ENCODE measurements around the gene SPRYD4.
"Not testable (repeated sequence)": the region's sequence is repeated elsewhere in the genome, so short reads cannot be mapped to it uniquely, and the experiment has no call there.

Gene SPRYD4

GRCh38 chr12:56476972-56477432 lies 8.6 kb downstream of the SPRYD4 start:
- no peak for DNase-seq

- no peak for DNase-seq
Observed at GRCh38 chr12:56477521-56478225, 9.3 kb downstream of the SPRYD4 start.

- no peak for DNase-seq
Observed at GRCh38 chr12:56479625-56480024, 11.2 kb downstream of the SPRYD4 start.

DNA sequence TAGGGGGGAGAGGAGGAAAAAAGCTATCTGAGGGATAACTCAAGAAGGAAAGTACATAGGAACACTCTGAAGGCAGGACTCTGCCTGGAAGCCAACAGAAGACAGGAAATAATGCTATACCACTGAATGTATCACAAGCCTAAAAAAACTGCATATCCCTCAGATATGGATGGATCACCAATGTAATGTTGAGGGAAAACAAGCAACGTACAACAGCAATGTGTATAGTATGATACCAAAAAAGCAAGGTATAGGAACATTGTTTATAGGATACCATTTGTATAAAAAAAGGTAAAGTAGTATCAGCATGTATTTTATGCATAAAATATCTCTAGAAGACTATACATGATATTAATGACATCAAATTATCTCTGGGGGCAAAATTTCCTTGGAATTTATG lies 16.2 kb downstream of the SPRYD4 start:
- no peak for DNase-seq

GRCh38 chr12:56486694-56487093 lies 18.3 kb downstream of the SPRYD4 start:
- no peak for DNase-seq

GRCh38 chr12:56487448-56488040 lies 19.2 kb downstream of the SPRYD4 start:
- DNase-seq, result peak in 3 of 5 donors; percentile 6 to 12 (median 10)

DNA sequence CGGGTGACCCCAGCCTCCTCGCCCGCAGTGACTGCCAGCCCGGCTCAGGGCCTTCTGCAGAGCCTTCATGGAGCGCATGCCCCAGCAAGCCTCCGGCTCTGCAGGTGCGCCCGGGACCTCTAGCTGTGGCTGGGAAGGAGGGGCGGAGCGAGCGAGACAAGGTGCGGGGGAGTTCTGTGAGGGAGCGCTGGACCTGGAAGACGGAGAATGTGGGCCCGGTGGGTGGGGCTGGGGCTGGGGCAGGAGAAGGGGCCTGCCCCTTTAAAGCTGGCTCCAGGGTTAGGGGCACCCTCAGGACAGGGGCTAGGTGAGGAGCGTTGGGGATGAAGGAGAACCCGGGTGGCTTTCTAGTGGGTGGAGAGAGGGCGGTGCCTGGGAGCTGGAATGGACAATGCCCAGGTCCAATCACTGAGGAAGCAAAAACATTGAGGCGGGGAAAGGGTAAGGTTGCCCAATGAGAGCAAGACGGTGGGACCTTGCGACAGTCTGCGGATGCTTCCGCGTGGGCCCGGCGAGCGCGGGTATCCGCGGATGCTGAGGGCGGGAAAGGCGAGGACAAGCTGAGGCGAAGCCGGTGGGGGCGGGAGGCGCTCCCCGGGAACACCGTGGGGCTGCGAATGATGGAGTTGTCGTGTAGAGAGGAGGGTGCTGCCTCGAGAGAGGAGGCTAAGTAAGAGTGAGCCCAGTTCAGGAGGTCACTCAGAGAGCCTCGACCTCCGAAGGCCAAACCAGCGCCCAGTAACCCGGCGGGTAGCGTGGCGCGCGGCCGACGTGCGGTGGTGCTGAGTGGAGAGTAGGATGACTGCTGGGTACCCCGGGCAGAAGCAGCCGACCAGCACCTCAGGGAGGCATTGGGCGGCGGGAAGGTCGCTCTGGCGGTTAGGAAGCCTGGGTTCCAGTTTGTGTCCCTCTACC lies 19.9 kb downstream of the SPRYD4 start, which contains the start of gene GLS2:
GLS2 (minus strand) TSS at position 121 of the 915 bp plus-strand sequence; CDS start at position 78, 43 bp downstream.
- DNase-seq, result peak; percentile 41 to 72 (median 63)

GRCh38 chr12:56490360-56490759 lies 22.0 kb downstream of the SPRYD4 start:
- DNase-seq, result no peak

- DNase-seq, result not testable (repeated sequence)
Observed at GRCh38 chr12:56493409-56494105, 25.2 kb downstream of the SPRYD4 start.

DNA sequence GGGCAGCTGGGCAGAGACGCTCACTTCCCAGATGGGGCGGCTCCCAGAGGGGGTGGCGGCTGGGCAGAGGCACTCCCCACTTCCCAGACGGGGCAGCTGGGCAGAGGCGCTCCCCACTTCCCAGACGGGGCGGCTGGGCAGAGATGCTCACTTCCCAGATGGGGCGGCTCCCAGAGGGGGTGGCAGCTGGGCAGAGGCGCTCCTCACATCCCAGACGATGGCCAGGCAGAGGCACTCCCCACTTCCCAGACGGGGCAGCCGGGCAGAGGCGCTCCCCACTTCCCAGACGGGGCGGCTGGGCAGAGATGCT lies 25.7 kb downstream of the SPRYD4 start:
- DNase-seq, result not testable (repeated sequence)

GRCh38 chr12:56494481-56494880 lies 26.1 kb downstream of the SPRYD4 start:
- not testable (repeated sequence) for DNase-seq

DNA sequence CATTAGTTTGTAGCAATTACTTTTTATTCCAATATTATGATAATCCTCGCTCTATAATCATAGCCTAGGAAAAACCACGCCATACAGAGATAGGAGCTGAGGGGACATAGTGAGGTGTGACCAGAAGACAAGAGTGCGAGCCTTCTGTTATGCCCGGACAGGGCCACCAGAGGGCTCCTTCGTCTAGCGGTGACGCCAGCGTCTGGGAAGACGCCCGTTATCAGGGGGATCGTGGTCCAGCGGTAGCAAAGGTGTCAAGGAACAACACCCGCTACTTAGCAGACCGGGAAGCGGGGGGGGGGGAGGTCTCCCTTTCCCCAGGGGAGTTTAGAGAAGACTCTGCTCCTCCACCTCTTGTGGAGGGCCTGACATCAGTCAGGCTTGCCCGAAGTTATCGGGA lies 28.3 kb downstream of the SPRYD4 start:
- peak in 4 of 5 donors; percentile 14 to 52 (median 25) for DNase-seq

GRCh38 chr12:56498126-56498902 lies 29.9 kb downstream of the SPRYD4 start:
- DNase-seq, result not testable (repeated sequence)

DNA sequence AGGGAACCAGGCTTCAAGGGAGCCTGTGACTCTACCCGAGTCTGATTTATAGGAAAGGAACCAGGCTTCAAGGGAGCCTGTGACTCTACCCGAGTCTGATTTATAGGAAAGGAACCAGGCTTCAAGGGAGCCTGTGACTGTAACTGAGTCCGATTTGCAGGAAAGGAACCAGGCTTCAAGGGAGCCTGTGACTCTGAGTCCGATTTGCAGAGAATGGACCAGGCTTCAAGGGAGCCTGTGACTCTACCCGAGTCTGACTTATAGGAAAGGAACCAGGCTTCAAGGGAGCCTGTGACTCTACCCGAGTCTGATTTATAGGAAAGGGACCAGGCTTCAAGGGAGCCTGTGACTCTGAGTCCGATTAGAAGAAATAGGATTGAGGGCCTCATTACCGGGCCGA lies 31.1 kb downstream of the SPRYD4 start:
- not testable (repeated sequence) for DNase-seq

GRCh38 chr12:56499879-56500278 lies 31.5 kb downstream of the SPRYD4 start:
- DNase-seq, result not testable (repeated sequence)

DNA sequence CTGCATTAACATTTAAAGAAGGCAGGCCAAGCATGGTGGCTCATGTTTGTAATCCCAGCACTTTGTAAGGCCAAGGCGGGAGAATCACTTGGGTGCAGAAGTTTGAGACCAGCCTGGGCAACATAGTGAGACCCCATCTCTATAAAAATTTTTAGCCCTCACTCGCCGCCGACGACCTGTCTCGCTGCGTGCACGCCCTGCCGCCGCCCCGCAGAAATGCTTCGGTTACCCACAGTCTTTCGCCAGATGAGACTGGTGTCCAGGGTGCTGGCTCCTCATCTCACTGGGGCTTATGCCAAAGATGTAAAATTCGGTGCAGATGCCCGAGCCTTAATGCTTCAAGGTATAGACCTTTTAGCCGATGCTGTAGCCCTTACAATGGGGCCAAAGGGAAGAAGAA lies 42.4 kb downstream of the SPRYD4 start:
- DNase-seq, result no peak

DNA sequence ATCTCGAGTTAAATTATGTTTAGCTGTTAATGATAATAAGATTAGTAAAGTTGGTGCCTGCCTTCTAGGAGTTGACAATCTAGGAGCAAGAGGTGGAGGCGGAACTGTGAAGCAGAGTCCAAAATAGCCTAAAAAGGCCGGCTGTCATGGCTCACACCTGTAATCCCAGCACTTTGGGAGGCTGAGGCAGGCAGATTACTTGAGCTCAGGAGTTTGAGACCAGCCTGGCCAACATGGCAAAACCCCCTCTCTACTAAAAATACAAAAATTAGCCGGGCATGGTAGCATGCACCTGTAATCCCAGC lies 45.6 kb downstream of the SPRYD4 start:
- not testable (repeated sequence) for DNase-seq

DNA sequence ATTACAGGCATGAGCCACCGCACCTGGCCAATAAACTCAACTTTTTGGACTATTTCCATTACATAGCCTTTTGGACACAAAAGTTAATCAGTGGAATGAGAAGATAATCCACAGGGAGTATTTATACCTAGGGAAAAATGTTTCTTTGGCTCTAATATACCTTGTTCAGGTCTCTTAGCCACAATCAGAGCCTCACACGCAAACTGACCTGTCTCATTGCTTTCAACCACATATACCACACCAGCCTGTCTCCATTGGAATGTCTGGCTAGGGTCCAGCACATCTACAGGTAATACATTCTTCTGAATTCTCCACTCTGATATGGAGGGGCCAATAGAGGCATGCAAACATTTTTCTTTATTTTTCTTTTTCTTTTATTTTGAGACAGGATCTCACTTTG lies 49.5 kb downstream of the SPRYD4 start:
- no peak for DNase-seq

- DNase-seq, result no peak
Observed at GRCh38 chr12:56518570-56518969, 50.2 kb downstream of the SPRYD4 start.

GRCh38 chr12:56520048-56520447 lies 51.7 kb downstream of the SPRYD4 start:
- no peak for DNase-seq

GRCh38 chr12:56520506-56520905 lies 52.1 kb downstream of the SPRYD4 start:
- DNase-seq, result no peak

DNA sequence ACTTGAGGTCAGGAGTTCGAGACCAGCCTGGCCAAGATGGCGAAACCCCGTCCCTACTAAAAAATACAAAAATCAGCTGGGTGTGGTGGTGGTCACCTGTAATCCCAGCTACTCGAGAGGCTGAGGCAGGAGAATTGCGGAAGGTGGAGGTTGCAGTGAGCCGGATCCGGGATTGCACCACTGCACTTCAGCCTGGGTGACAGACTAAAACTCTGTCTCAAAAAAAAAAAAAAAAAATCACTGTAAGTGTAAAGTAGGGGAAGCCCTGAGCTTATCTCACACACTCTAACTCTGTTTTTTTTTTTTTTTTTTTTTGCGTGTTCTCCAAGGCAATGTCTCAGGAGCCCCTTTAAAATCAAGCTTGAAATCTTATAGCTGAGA lies 52.8 kb downstream of the SPRYD4 start:
- no peak for DNase-seq

Measured in T-helper 1 cell (primary cell).